OCI-LY1 (cell line): ENCODE measurements around the gene MAPK8IP3.

Source experiments
- H2AFZ ChIP-seq: fragments of 200-600 bp; sonication (generic), shearing (Covaris generic); 2 replicates; pipeline ENCODE4 v1.6.0; 2014; ENCODE audit warnings: antibody characterized with exemption, mild to moderate bottlenecking, low read length
- H3F3A ChIP-seq: fragments of 200-600 bp; sonication (generic), shearing (Covaris generic); 2 replicates; pipeline ENCODE4 v1.6.0; 2014; ENCODE audit warnings: mild to moderate bottlenecking, antibody characterized with exemption, low read length, moderate library complexity; ENCODE audit not compliant: insufficient read depth
- H3K27ac ChIP-seq: fragments of 200-600 bp; sonication (generic); 2 replicates; pipeline ENCODE4 v1.5.1; 2014; ENCODE audit warnings: low read length, mixed run types, mild to moderate bottlenecking, low read depth; ENCODE audit not compliant: poor library complexity, severe bottlenecking
- H3K27me3 ChIP-seq: fragments of 200-600 bp; sonication (generic); 2 replicates; pipeline ENCODE4 v1.6.0; 2014; ENCODE audit warnings: antibody characterized with exemption, mild to moderate bottlenecking, low read length, moderate library complexity; ENCODE audit not compliant: insufficient read depth
- H3K36me3 ChIP-seq: fragments of 200-600 bp; sonication (generic); 2 replicates; pipeline ENCODE4 v1.6.1; 2014; ENCODE audit warnings: mild to moderate bottlenecking, antibody characterized with exemption, low read length, moderate library complexity, mixed read lengths; ENCODE audit not compliant: insufficient read depth
- H3K4me1 ChIP-seq: fragments of 200-600 bp; sonication (generic); 2 replicates; pipeline ENCODE4 v1.5.1; 2014; ENCODE audit warnings: mild to moderate bottlenecking, low read length, moderate library complexity; ENCODE audit not compliant: insufficient read depth, severe bottlenecking
- H3K4me2 ChIP-seq: fragments of 200-600 bp; sonication (generic), shearing (Covaris generic); 2 replicates; pipeline ENCODE4 v1.6.1; 2014; ENCODE audit warnings: low read length
- H3K4me3 ChIP-seq: fragments of 200-600 bp; sonication (generic); 2 replicates; pipeline ENCODE4 v1.5.1; 2014; ENCODE audit warnings: low read length, low read depth, mild to moderate bottlenecking, mixed read lengths; ENCODE audit not compliant: poor library complexity, severe bottlenecking
- H3K79me2 ChIP-seq: fragments of 200-600 bp; shearing (Covaris generic); 2 replicates; pipeline ENCODE4 v1.6.1; 2016; ENCODE audit warnings: mixed run types, low read length, mixed read lengths; ENCODE audit not compliant: insufficient read depth
- H3K9ac ChIP-seq: fragments of 200-600 bp; sonication (generic), shearing (Covaris generic); 2 replicates; pipeline ENCODE4 v1.6.1; 2014; ENCODE audit warnings: mild to moderate bottlenecking, low read length, mixed read lengths
- H3K9me2 ChIP-seq: fragments of 200-600 bp; sonication (generic), shearing (Covaris generic); 2 replicates; pipeline ENCODE4 v1.6.1; 2014; ENCODE audit warnings: low read depth, mild to moderate bottlenecking, low read length, mixed read lengths
- H3K9me3 ChIP-seq: fragments of 200-600 bp; shearing (Covaris generic); 2 replicates; pipeline ENCODE4 v1.6.1; 2014; ENCODE audit warnings: low read length, mixed read lengths
- H4K20me1 ChIP-seq: fragments of 200-600 bp; sonication (generic), shearing (Covaris generic); 2 replicates; pipeline ENCODE4 v1.6.0; 2016; ENCODE audit warnings: mild to moderate bottlenecking, low read length; ENCODE audit not compliant: insufficient read depth
- EZH2 ChIP-seq: fragments of 200-600 bp; sonication (generic), shearing (Covaris generic); IDR thresholded peaks from 2 replicates; pipeline ENCODE4 v1.8.0; 2017; ENCODE audit warnings: borderline replicate concordance, mixed run types, mild to moderate bottlenecking, antibody characterized with exemption, low read length, moderate library complexity, mixed read lengths
- TF ChIP-seq, protein P1 (sequence below): fragments of 200-600 bp; sonication (generic), shearing (Covaris generic); IDR thresholded peaks from 2 replicates; pipeline ENCODE4 v1.5.1; 2017; ENCODE audit warnings: mild to moderate bottlenecking, antibody characterized with exemption, low read length, moderate library complexity, mixed read lengths

MAPK8IP3 gene

DNA sequence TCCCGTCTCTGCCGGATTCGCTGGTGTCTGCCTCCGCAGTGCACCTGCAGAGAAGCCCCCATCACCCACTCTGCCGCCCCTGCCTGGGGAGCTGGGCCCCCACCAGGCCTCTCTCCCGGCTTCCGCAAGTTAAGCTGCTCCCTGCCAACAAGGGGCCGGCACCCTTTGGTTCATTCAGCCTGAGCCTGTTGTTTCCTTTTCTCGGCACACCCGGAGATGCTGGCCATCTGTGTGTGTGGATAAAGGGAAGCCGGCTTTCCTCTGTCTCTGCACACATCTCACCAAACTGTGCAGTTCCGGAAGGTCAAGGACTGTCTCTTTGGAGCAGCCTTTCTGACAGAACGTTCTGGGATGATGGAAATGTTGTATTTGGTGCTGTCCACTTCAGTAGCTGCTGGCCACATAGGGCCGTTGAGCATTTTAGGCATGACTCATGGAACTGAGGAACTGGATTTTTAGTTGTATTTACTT, 6.8 kb downstream of the MAPK8IP3 start:
- peak overlapping the region; percentile 96 for H3K27ac ChIP-seq
- H3K9ac ChIP-seq = peak overlapping the region; percentile 69
- no peaks in the 10 kb centered on the region for H3K27me3 ChIP-seq
- H3K4me1 ChIP-seq = peaks cover 83% of the 10 kb centered on the region
- H3K4me3 ChIP-seq = peak overlapping the region; percentile 47
- H3K9me2 ChIP-seq = no peaks in the 10 kb centered on the region
- 0 out of 2 replicates have a peak, but pooled peaks cover 8% of the 10 kb centered on the region for H3F3A ChIP-seq
- TF ChIP-seq EZH2 = no peak
- TF ChIP-seq, protein P1, sequence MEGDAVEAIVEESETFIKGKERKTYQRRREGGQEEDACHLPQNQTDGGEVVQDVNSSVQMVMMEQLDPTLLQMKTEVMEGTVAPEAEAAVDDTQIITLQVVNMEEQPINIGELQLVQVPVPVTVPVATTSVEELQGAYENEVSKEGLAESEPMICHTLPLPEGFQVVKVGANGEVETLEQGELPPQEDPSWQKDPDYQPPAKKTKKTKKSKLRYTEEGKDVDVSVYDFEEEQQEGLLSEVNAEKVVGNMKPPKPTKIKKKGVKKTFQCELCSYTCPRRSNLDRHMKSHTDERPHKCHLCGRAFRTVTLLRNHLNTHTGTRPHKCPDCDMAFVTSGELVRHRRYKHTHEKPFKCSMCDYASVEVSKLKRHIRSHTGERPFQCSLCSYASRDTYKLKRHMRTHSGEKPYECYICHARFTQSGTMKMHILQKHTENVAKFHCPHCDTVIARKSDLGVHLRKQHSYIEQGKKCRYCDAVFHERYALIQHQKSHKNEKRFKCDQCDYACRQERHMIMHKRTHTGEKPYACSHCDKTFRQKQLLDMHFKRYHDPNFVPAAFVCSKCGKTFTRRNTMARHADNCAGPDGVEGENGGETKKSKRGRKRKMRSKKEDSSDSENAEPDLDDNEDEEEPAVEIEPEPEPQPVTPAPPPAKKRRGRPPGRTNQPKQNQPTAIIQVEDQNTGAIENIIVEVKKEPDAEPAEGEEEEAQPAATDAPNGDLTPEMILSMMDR = no peak
- H3K79me2 ChIP-seq = peaks cover 37% of the 10 kb centered on the region
- peaks cover 14% of the 10 kb centered on the region; the same call in 1 of the 2 replicates for H3K36me3 ChIP-seq
- H4K20me1 ChIP-seq = no peaks in the 10 kb centered on the region
- H3K4me2 ChIP-seq = peak overlapping the region; percentile 72
- no peak overlapping the region for H2AFZ ChIP-seq
- no peaks in the 10 kb centered on the region for H3K9me3 ChIP-seq

DNA sequence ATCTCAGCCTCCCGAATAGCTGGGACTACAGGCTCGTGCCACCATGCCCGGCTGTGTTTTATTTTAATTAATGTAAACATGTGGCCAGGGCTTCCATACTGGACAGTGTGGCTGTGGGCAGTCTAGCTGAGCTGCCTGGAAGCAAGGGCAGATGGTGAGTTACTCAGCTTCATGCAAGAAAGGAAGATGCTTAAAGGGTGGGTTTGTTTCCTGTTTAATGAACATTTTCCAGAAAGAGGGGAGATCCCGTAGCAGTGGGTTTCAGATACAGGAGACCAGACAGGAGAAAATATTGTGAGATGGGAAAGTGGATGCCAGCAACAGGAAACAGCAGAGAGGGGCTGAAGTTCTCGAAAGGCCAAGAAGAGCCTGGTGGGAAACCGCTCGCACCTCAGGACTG, 7.3 kb downstream of the MAPK8IP3 start:
- Histone ChIP-seq H3K79me2 (peaks cover 37% of the 10 kb centered on the region), H3K4me2 (peak overlapping the region; percentile 72), H2AFZ (no peak overlapping the region), H3K9ac (peak overlapping the region; percentile 69), H3K36me3 (peaks cover 14% of the 10 kb centered on the region; the same call in 1 of the 2 replicates), H3K9me2 (no peaks in the 10 kb centered on the region), H3K4me1 (peaks cover 78% of the 10 kb centered on the region), H3K27ac (peak overlapping the region; percentile 96), H3F3A (0 out of 2 replicates have a peak, but pooled peaks cover 8% of the 10 kb centered on the region), H4K20me1 (no peaks in the 10 kb centered on the region), H3K9me3 (no peaks in the 10 kb centered on the region), H3K4me3 (peak overlapping the region; percentile 47), H3K27me3 (no peaks in the 10 kb centered on the region)
- TF ChIP-seq, protein P1 = no peak
- no peak for TF ChIP-seq EZH2

DNA sequence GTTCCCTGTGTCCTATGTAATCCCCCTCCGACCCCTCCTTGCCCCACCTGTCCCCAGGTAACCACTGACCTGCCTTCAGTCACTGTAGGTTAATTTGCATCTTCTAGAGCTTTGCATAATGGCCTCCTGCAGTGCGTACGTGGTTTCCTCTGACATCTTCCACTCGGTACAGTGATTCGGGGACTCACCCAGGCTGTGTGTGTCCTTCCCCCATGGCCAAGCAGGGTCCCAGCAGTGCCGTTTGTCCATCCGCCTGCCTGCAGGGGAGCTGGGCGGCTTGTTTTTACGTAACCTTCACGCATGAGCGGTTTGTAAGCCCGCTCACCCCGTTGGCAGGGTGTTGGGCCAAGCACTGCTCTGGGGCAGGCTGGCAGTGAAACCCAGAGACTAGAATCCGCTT, 7.9 kb downstream of the MAPK8IP3 start:
- H3K4me1 ChIP-seq = peaks cover 78% of the 10 kb centered on the region
- no peak overlapping the region for H2AFZ ChIP-seq
- H3F3A ChIP-seq = 0 out of 2 replicates have a peak, but pooled peaks cover 8% of the 10 kb centered on the region
- H3K4me3 ChIP-seq = peak overlapping the region; percentile 47
- H3K9ac ChIP-seq = peak overlapping the region; percentile 69
- peaks cover 37% of the 10 kb centered on the region for H3K79me2 ChIP-seq
- H3K4me2 ChIP-seq = peak overlapping the region; percentile 72
- H3K9me3 ChIP-seq = no peaks in the 10 kb centered on the region
- no peaks in the 10 kb centered on the region for H4K20me1 ChIP-seq
- no peaks in the 10 kb centered on the region for H3K27me3 ChIP-seq
- peaks cover 14% of the 10 kb centered on the region; the same call in 1 of the 2 replicates for H3K36me3 ChIP-seq
- H3K9me2 ChIP-seq = no peaks in the 10 kb centered on the region
- peak overlapping the region; percentile 96 for H3K27ac ChIP-seq
- TF ChIP-seq, protein P1 = no peak
- no peak for TF ChIP-seq EZH2
